ENCODE results near the gene TSPAN17.

The TSPAN17 gene

DNA sequence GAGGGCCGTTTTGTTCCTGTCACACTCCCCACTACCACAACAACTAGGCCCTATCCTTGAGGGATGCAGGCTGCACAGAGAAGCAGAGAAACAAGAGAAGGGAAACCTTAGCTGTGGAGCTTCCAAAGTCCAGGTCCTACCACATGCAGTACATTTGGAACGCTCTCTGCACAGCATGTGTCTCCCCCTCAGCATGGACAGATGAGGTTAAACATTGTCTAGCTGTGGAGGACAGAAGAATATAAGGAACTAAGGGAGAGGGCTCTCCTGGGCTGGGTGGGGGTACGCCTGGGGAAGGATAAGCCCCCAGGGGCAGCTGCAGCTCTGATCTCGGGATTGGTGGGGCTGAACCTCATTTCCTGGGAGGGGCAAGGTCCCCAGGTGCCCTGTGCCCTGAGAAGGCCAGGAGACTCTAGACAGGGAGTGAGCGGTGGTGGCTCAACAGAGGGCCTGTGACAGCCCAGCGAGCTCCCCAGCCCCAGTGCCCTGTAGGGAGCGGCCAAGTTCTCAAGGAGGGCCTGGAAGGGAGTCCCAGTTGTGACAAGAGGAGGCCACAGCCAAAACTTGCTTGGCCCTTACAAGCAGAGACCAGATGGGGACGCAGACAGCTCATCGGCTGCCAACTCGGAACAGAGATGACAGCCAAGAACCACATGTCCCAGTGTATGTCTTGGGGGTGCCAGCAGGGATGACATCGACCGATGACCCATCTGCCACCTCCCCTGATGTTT lies 30.1 kb downstream of the TSPAN17 start:
- H3K27me3 ChIP-seq (ENCODE audit: control insufficient read depth, insufficient read depth, low read length): peaks cover 4% of the 10 kb centered on the region

DNA sequence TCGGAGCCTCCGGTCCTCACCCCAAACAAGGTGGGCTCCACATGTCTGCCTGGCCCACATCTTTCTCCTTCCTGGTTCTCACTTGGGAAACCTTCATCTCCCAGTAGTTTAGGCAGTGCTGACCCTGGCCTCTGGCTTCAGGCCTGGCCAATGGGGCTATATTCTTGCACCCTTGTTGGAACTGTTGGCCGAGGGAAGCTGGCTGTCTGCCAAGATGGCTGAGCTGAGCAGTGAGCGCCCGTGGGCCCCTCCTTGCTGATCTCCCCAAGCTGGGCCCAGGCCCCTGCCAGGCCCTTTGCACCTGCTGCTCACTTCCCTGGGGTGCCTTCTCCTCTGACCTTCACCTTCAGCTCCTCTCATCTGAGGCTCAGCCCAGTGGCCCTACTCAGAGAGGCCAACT lies 31.3 kb downstream of the TSPAN17 start:
- H3K9ac ChIP-seq (ENCODE audit: low read length): no peak overlapping the region
- H3K4me3 ChIP-seq (ENCODE audit: low read length): no peak overlapping the region
- H3K27ac ChIP-seq (ENCODE audit: low read length): no peak overlapping the region
- no peaks in the 10 kb centered on the region for H3K36me3 ChIP-seq (ENCODE audit: control insufficient read depth, low read depth, low read length)
- peaks cover 4% of the 10 kb centered on the region for H3K27me3 ChIP-seq (ENCODE audit: control insufficient read depth, insufficient read depth, low read length)
- H3K4me1 ChIP-seq (ENCODE audit: control insufficient read depth, low read depth, low read length): peaks cover 6% of the 10 kb centered on the region
- H3K9me3 ChIP-seq (ENCODE audit: control insufficient read depth, low read depth, low read length): no peaks in the 10 kb centered on the region

More for the DNA sequence above, 30.1 kb downstream of the TSPAN17 start:
- Histone ChIP-seq H3K9me3 (ENCODE audit: control insufficient read depth, low read depth, low read length) (no peaks in the 10 kb centered on the region), H3K4me3 (ENCODE audit: low read length) (no peak overlapping the region), H3K9ac (ENCODE audit: low read length) (no peak overlapping the region), H3K36me3 (ENCODE audit: control insufficient read depth, low read depth, low read length) (no peaks in the 10 kb centered on the region), H3K4me1 (ENCODE audit: control insufficient read depth, low read depth, low read length) (peaks cover 6% of the 10 kb centered on the region), H3K27ac (ENCODE audit: low read length) (no peak overlapping the region)

DNA sequence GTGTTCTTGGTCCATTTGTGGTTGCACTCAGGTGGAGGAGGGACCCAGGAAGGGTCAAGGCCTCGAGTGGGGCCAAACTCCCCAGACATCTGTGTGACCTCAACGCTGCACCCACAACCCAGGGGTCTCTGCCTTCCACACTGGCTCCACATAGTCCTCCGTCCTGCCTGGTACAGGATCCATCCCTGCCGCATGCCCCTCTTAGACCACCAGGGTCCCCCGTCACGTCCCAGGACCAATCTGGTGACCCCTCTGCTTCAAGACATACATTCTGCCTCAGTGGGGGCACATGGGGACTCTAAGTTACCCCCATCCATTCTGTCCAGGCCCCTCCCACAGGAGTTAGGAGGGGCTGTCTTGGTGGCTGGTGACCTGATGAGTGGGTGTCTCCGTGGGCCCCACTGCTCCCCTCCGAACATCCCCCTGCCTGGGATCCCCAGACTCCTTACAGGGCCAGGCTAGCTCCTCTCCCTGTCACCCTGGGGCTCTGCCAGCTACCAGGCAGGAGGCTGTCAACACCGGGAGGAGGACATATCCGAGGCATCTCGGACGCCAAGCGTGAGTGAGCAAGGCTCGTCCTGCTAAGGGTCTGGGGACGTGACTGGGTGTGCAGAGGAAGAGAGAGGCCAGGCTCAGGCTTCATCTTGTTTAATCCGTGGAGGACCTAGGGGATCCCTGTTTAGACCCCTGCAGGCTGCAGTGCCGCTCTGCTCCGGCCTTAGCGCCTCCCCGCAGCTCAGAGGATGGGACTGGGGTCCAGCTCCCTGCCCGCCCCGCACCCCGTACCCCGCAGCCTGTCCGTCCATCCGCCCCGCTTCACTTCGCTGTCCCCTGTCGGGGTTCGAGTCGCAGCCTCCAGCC lies 32.3 kb downstream of the TSPAN17 start:
- Histone ChIP-seq H3K27me3 (ENCODE audit: control insufficient read depth, insufficient read depth, low read length) (peaks cover 4% of the 10 kb centered on the region), H3K4me3 (ENCODE audit: low read length) (no peak overlapping the region), H3K27ac (ENCODE audit: low read length) (no peak overlapping the region), H3K4me1 (ENCODE audit: control insufficient read depth, low read depth, low read length) (peaks cover 10% of the 10 kb centered on the region), H3K36me3 (ENCODE audit: control insufficient read depth, low read depth, low read length) (no peaks in the 10 kb centered on the region), H3K9ac (ENCODE audit: low read length) (no peak overlapping the region), H3K9me3 (ENCODE audit: control insufficient read depth, low read depth, low read length) (no peaks in the 10 kb centered on the region)

DNA sequence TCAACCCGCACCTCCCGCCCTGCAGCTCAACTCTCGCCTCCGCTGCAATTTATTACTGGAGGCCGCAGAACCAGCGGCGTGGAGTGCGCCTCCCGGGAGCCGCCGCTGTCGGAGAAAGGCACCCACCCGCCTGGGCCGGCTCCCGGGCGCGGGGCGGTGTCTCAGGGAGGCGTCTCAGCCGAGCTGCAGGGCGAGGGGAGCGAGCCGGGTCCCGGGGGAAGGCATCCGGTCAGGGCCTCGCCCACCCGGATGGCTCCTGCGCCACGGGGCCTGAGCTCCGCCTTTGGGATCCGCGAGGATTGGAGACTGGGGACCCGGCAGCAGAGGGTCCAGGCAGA lies 32.9 kb downstream of the TSPAN17 start:
- H3K36me3 ChIP-seq (ENCODE audit: control insufficient read depth, low read depth, low read length): no peaks in the 10 kb centered on the region
- no peak overlapping the region for H3K9ac ChIP-seq (ENCODE audit: low read length)
- peaks cover 10% of the 10 kb centered on the region for H3K4me1 ChIP-seq (ENCODE audit: control insufficient read depth, low read depth, low read length)
- H3K4me3 ChIP-seq (ENCODE audit: low read length): no peak overlapping the region
- H3K27me3 ChIP-seq (ENCODE audit: control insufficient read depth, insufficient read depth, low read length): peaks cover 4% of the 10 kb centered on the region
- H3K9me3 ChIP-seq (ENCODE audit: control insufficient read depth, low read depth, low read length): no peaks in the 10 kb centered on the region
- H3K27ac ChIP-seq (ENCODE audit: low read length): no peak overlapping the region

DNA sequence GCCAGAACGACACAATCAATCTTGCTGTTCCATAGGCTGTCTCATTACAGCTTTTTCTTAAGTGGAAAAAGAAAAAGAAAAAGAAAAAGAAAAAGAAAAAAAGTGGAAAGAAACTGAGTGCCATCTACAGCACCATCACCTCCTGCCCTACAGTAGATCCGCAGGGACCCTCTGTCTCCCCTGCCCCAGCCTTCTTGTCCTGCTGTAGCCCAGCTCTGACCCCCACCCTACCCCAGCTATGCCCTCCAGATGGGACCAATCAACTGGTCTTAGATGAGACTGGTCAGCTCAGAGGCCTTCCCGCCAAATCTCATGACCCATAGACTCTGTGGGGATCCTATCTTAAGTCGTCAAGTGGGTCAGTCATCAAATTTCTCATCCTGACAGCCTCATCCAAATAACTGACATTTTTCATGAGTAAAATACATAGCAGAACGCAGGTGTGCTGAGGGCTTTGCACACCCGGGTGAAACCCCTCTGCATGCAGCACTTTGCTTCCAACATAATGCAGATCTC lies 34.8 kb downstream of the TSPAN17 start:
- peaks cover 4% of the 10 kb centered on the region for H3K27me3 ChIP-seq (ENCODE audit: control insufficient read depth, insufficient read depth, low read length)
- no peak overlapping the region for H3K27ac ChIP-seq (ENCODE audit: low read length)
- H3K9ac ChIP-seq (ENCODE audit: low read length): no peak overlapping the region
- H3K4me3 ChIP-seq (ENCODE audit: low read length): no peak overlapping the region
- no peaks in the 10 kb centered on the region for H3K36me3 ChIP-seq (ENCODE audit: control insufficient read depth, low read depth, low read length)
- H3K9me3 ChIP-seq (ENCODE audit: control insufficient read depth, low read depth, low read length): no peaks in the 10 kb centered on the region
- H3K4me1 ChIP-seq (ENCODE audit: control insufficient read depth, low read depth, low read length): peaks cover 4% of the 10 kb centered on the region

DNA sequence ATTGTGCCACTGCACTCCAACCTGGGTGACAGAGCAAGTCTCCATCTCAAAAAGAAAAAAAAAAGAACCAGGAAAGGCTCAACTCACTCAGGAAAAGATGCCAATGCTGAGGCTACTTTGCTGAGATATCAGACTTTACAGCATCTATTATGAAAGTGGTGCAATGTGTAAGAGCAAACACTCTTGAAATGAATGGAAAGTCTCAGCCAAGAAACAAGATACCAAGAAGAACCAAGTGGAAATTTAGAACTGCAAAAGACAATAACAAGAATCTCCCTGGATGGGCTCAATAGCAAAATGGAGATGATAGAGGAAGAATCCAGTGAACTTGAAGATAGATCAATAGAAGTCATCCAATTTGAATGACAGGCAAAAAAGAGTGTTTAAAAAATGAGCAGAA lies 37.7 kb downstream of the TSPAN17 start:
- no peak overlapping the region for H3K9ac ChIP-seq (ENCODE audit: low read length)
- H3K4me3 ChIP-seq (ENCODE audit: low read length): no peak overlapping the region
- H3K36me3 ChIP-seq (ENCODE audit: control insufficient read depth, low read depth, low read length): no peaks in the 10 kb centered on the region
- H3K9me3 ChIP-seq (ENCODE audit: control insufficient read depth, low read depth, low read length): no peaks in the 10 kb centered on the region
- H3K27ac ChIP-seq (ENCODE audit: low read length): no peak overlapping the region
- H3K4me1 ChIP-seq (ENCODE audit: control insufficient read depth, low read depth, low read length): peaks cover 11% of the 10 kb centered on the region
- H3K27me3 ChIP-seq (ENCODE audit: control insufficient read depth, insufficient read depth, low read length): peaks cover 4% of the 10 kb centered on the region

DNA sequence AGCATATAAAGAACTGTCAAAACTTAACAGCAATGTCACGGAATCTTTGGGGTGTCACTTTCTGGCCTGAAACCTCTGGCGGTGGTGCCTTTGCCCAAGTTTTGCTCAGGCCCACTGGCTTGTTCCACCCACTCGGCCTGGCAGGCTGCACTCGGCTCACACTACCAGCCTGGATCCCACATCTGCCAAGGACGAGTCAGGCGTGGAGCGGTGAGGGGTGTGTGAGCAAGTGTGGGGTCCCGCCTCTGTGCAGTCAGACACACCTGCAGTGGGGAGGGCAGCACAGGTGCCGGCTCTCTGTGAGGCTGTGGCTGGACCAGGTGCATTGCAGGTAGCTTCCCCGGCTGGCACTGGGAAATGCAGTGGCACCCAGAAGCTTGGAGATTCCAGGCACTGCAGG lies 40.0 kb downstream of the TSPAN17 start:
- Histone ChIP-seq H3K9ac (ENCODE audit: low read length) (no peak overlapping the region), H3K36me3 (ENCODE audit: control insufficient read depth, low read depth, low read length) (no peaks in the 10 kb centered on the region), H3K4me1 (ENCODE audit: control insufficient read depth, low read depth, low read length) (peaks cover 18% of the 10 kb centered on the region), H3K27me3 (ENCODE audit: control insufficient read depth, insufficient read depth, low read length) (no peaks in the 10 kb centered on the region), H3K4me3 (ENCODE audit: low read length) (no peak overlapping the region), H3K27ac (ENCODE audit: low read length) (no peak overlapping the region), H3K9me3 (ENCODE audit: control insufficient read depth, low read depth, low read length) (no peaks in the 10 kb centered on the region)

DNA sequence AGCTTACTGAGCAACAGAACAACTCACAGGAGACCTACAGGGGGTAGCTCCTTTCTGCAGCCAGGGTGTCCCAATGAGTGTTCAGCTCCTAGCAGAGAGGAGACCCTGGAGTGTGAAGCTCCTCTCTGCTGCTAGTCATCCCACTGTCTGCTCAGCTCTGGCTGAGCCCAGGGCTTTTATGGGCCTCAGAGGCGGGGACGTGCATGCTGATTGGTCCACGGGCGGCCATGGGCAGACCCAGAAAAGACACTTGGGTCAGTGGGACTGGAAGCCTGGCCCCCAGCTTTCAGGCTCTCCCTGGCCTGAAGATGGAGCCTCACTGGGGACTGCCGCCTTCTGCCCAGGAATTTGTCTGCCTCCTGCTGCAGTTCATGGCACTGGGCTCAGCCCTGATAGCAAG lies 40.6 kb downstream of the TSPAN17 start:
- no peak overlapping the region for H3K4me3 ChIP-seq (ENCODE audit: low read length)
- H3K36me3 ChIP-seq (ENCODE audit: control insufficient read depth, low read depth, low read length): no peaks in the 10 kb centered on the region
- H3K27me3 ChIP-seq (ENCODE audit: control insufficient read depth, insufficient read depth, low read length): no peaks in the 10 kb centered on the region
- no peak overlapping the region for H3K9ac ChIP-seq (ENCODE audit: low read length)
- H3K27ac ChIP-seq (ENCODE audit: low read length): no peak overlapping the region
- H3K9me3 ChIP-seq (ENCODE audit: control insufficient read depth, low read depth, low read length): no peaks in the 10 kb centered on the region
- peaks cover 24% of the 10 kb centered on the region for H3K4me1 ChIP-seq (ENCODE audit: control insufficient read depth, low read depth, low read length)

DNA sequence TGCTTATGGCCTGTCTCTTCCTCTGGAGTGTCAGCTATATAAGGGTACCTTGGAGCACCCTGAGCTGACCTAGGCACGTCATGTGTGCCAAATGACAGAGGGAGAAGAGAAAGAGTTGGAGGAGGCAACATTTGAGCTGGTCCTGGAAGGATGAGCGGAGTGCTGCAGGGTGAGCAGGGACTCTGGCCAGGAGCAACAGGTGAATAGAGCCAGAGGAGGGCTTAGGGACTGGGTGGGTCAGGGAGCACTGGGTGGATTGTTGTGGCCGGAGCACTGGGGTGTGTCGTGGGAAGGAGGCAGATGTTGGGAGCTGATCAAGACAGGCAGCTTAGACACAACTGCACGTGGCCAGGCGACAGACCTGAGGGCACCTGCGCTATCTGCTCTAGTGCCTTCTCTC lies 43.6 kb downstream of the TSPAN17 start:
- no peaks in the 10 kb centered on the region for H3K27me3 ChIP-seq (ENCODE audit: control insufficient read depth, insufficient read depth, low read length)
- H3K9me3 ChIP-seq (ENCODE audit: control insufficient read depth, low read depth, low read length): no peaks in the 10 kb centered on the region
- peaks cover 20% of the 10 kb centered on the region for H3K4me1 ChIP-seq (ENCODE audit: control insufficient read depth, low read depth, low read length)
- no peak overlapping the region for H3K9ac ChIP-seq (ENCODE audit: low read length)
- no peak overlapping the region for H3K4me3 ChIP-seq (ENCODE audit: low read length)
- no peak overlapping the region for H3K27ac ChIP-seq (ENCODE audit: low read length)
- no peaks in the 10 kb centered on the region for H3K36me3 ChIP-seq (ENCODE audit: control insufficient read depth, low read depth, low read length)

DNA sequence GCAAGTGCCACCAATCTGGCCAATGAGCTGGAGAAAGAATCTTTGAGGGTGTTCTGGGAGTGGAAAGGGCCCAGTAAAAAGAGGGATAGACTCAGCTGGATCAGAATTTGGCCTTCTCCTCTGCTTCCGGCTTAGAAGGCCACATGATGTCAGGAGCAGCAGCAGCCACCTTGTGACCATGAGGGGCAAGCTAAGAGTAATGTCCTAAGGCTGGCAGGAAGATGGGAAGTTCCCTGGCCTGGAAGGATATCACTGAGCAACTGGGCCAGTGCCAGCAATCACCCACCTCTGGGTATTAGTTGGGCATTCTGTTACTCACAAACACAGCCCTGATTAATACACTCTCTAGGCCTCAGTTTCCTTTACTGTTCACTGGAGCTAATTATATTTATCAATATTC lies 44.2 kb downstream of the TSPAN17 start:
- Histone ChIP-seq H3K27ac (ENCODE audit: low read length) (no peak overlapping the region), H3K4me3 (ENCODE audit: low read length) (no peak overlapping the region), H3K36me3 (ENCODE audit: control insufficient read depth, low read depth, low read length) (no peaks in the 10 kb centered on the region), H3K4me1 (ENCODE audit: control insufficient read depth, low read depth, low read length) (peaks cover 20% of the 10 kb centered on the region), H3K9me3 (ENCODE audit: control insufficient read depth, low read depth, low read length) (no peaks in the 10 kb centered on the region), H3K27me3 (ENCODE audit: control insufficient read depth, insufficient read depth, low read length) (no peaks in the 10 kb centered on the region), H3K9ac (ENCODE audit: low read length) (no peak overlapping the region)

DNA sequence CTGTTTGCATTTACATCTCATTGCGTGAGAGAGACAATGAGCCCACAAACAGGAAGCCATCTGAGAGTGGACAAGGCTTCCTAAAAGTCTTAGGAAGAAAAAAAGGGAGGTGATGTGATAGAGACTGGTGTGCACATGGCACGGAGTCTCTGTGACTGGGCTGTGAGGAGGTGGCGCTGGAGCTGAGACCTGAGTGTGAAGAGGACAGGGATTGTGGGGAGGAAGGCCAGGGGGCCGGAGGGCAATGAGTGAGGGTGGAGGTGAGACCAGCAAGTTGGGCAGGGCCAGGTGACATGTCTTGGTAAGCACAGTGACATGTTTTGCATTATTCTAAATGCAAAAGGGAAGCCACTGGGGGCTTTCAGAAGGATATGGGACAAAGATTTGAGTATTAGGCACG lies 45.0 kb downstream of the TSPAN17 start:
- no peak overlapping the region for H3K4me3 ChIP-seq (ENCODE audit: low read length)
- no peaks in the 10 kb centered on the region for H3K27me3 ChIP-seq (ENCODE audit: control insufficient read depth, insufficient read depth, low read length)
- H3K27ac ChIP-seq (ENCODE audit: low read length): no peak overlapping the region
- H3K4me1 ChIP-seq (ENCODE audit: control insufficient read depth, low read depth, low read length): peaks cover 28% of the 10 kb centered on the region
- H3K9ac ChIP-seq (ENCODE audit: low read length): no peak overlapping the region
- no peaks in the 10 kb centered on the region for H3K36me3 ChIP-seq (ENCODE audit: control insufficient read depth, low read depth, low read length)
- H3K9me3 ChIP-seq (ENCODE audit: control insufficient read depth, low read depth, low read length): no peaks in the 10 kb centered on the region
